Measurements from ENCODE around the gene GOLGA6L7. TPM values are rescaled to one million over a fixed set of nuclear protein-coding genes. Genes with fewer than 3 reads are reported as not detected.
"Not testable (repeated sequence)": the region's sequence is repeated elsewhere in the genome, so short reads cannot be mapped to it uniquely, and the experiment has no call there.

GOLGA6L7 gene
- total and polyA plus RNA-seq, 9 of the 15 experiments (the other 6 are each of a cell fraction or from before 2014, with no cell fraction given), result 0.11 to 0.14 (median 0.11) TPM; not detected in 6

DNA sequence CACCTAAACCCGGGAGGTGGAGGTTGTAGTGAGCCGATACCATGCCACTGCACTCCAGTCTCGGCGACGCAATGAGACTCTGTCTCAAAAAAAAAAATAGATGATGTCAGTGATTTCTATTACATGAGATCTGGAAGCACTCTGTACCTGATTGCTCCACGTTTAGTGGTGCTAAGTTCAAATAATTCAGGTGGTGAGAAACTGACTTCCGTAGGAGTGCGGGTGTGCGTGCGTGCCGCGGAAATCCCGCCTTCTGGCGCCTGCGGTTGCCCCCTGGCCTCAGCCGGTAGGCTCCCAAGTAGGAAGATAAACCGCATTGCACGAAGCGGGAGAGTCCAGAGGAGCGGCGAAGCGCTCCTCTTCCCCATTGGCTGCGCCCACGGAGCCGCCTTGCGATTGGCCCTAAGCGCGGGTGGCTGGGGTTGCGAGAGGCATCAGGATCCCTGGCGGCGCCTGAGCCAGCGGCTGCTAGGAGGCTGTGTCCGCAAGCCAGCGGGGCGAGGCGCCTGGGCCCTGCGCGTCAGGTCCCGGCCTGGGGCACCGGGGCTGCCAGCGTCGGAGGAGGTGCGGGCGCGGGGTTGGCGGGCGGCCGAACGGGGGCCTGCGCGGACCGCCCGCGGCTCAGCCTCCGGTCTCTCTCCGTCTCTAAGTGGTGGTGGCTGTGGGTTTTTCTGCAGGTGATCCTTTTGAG is 16.4 kb downstream of the GOLGA6L7 start (continued):
- TF ChIP-seq, protein P1, sequence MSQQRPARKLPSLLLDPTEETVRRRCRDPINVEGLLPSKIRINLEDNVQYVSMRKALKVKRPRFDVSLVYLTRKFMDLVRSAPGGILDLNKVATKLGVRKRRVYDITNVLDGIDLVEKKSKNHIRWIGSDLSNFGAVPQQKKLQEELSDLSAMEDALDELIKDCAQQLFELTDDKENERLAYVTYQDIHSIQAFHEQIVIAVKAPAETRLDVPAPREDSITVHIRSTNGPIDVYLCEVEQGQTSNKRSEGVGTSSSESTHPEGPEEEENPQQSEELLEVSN (IDR thresholded peaks at IDR 0.05; ENCODE audit: borderline replicate concordance in 1 of 2, extremely low read depth in 1 of 2, insufficient read depth in 1 of 2, insufficient read length in 1 of 2, low read depth in 1 of 2, low read length in 1 of 2, poor library complexity in 1 of 2, severe bottlenecking in 1 of 2), result peak; percentile 89 to 93
- peak; percentile 69; the same call in 1 of the 2 replicates for TF ChIP-seq ZNF12 (CRISPR knock-in tag; IDR thresholded peaks at IDR 0.05)
- peak; percentile 78 for TF ChIP-seq FOS (IDR thresholded peaks at IDR 0.05; ENCODE audit: extremely low read depth, insufficient read length)
- TF ChIP-seq ATF7 (IDR thresholded peaks at IDR 0.05), result peak; percentile 77
- TF ChIP-seq CHD1 (IDR thresholded peaks at IDR 0.05; ENCODE audit: low read length), result peak; percentile 31
- peak; percentile 14; the same call in 1 of the 2 replicates for TF ChIP-seq CREM (IDR thresholded peaks at IDR 0.05; ENCODE audit: low read depth)
- peak; percentile 73 for TF ChIP-seq ASH1L (IDR thresholded peaks at IDR 0.05; ENCODE audit: borderline replicate concordance, low read depth, partially characterized antibody)
- peak; percentile 99 for TF ChIP-seq L3MBTL2 (IDR thresholded peaks at IDR 0.05)
- TF ChIP-seq NR3C1 (CRISPR knock-in tag; IDR thresholded peaks at IDR 0.05), result peak; percentile 63; the same call in 1 of the 2 replicates
- TF ChIP-seq GATA2 (CRISPR knock-in tag; IDR thresholded peaks at IDR 0.05), result 0 out of 2 replicates have a peak, but pooled peaks have one; percentile 28
- 0 out of 2 replicates have a peak, but pooled peaks have one; percentile 24 for TF ChIP-seq MYBL2 (IDR thresholded peaks at IDR 0.05; ENCODE audit: low read depth)
- TF ChIP-seq MYBL2 (CRISPR knock-in tag; IDR thresholded peaks at IDR 0.05; ENCODE audit: borderline replicate concordance), result not testable (repeated sequence)
- peak; percentile 78 for TF ChIP-seq GABPA (tag; conservative IDR thresholded peaks at IDR 0.05; ENCODE audit: low read depth)
- peak; percentile 50 for TF ChIP-seq PHF20 (IDR thresholded peaks at IDR 0.05; ENCODE audit: partially characterized antibody)

All from K562 (cell line).